Adrenal gland (tissue), 5 donors: ENCODE results near the gene SLC30A9.

ENCODE experiments used
- CTCF ChIP-seq, 6 experiments: fragments of 450-650 bp in 4 of 6; fragments of 200-600 bp in 2 of 6; sonication (generic) in 1 of 6; IDR thresholded peaks; 1 replicate in 5 of 6; 2 replicates in 1 of 6; pipeline versions ENCODE4 v1.5.1 to v1.8.0; 2016 to 2021; ENCODE audit warnings: antibody characterized with exemption in 6 of 6, mild to moderate bottlenecking in 2 of 6, moderate library complexity in 1 of 6
- POLR2A ChIP-seq, 2 donors: fragments of 450-650 bp; IDR thresholded peaks; one replicate each; pipeline ENCODE4 v1.6.1; 2017; ENCODE audit warnings: antibody characterized with exemption in 2 of 2, mild to moderate bottlenecking in 2 of 2, moderate library complexity in 1 of 2
- donor health status: DM: no; HTN: no; CAD: no.

GRCh38 chr4:41944089-41944488, 46.2 kb upstream of the SLC30A9 start:
- no peak for TF ChIP-seq CTCF (IDR thresholded peaks at IDR 0.05)
- no peak for TF ChIP-seq POLR2A (IDR thresholded peaks at IDR 0.05)
